Fibroblast of skin of right quadriceps (primary cell): ENCODE results near the gene PRICKLE4.

ENCODE experiments used
- DNase-seq: peaks from one replicate; pipeline ENCODE4 v3.0.0-alpha.2; 2013

The PRICKLE4 gene

DNA sequence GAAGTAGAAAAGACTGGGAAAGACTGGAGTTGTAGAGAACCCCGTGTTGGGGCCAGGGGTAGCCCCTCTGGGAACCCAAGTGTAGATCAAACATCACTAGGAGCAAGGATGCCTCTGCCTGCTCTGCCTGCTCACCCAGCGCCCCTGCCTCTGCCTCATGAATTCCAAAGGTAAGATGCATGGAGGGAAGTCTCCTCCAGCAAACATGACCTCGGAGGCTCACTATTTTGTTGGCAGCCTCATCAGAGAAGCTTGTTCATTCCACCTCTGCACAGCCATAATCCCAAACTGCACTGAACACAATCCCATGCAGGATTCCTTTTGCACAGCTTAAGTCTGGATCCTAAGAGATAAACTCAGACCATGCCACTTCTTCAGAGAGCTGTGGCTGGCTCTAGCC, 5.7 kb upstream of the PRICKLE4 start:
- no peak for DNase-seq

DNA sequence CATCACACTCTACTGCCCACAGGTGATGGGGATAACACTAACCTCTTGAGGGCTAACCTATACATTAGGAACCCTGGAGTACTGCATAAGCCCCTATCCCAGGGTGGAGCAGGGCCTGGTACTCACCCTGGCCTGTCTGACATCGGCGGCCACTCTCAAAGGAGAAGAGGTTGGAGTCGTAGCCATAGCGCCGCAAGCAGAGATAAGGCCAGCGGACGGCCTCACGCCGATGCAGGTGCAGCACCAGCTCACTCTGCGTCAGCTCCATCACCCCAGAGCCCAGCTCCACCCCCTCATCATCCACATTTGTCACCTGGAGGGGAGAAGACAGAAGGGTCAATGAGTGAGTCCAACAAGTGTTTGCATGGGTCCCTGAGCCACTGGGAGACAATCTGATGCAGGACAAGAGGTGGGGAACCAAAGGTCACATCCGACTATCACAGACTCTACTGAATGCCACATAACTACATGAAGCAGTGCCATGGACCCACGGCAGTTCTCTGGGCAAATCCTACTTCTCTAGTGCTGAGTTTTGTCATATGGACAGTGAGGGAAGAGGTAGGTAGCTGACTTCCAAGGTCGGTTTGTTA, 5.2 kb upstream of the PRICKLE4 start:
- DNase-seq = no peak

DNA sequence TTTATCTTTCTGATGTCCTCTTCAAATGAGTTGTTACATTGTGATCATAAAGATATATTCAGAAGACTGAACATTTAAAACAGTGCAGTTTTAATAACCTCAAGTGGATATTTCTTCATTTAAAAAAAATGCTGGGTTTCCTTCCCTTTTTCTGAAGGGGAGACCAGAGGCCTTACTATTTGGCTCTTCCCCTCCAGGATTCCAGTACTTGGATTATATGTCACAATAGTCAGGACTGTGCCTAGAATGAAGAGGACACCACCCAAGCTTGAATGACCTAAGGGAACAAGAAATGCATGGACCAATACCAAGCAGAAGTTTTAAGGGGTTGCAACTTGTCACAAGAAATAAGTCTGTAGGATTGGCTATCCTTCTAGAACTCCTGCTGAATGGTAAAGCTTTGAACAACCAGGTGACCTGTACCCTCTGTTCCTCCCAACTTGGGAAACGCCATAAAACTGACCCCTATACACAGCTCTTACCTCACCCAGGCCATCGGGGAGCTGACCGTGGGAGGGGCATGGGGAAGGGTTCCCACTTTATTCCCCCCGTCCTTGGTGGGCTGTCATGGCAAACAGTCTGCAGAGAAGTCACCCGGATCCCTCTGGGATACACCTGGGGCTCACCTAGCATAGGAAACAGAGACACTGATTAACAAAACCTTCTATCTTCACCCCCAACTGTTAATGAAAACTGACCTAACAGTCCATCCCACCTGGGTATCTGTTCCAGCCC, 2.9 kb upstream of the PRICKLE4 start:
- DNase-seq = no peak

DNA sequence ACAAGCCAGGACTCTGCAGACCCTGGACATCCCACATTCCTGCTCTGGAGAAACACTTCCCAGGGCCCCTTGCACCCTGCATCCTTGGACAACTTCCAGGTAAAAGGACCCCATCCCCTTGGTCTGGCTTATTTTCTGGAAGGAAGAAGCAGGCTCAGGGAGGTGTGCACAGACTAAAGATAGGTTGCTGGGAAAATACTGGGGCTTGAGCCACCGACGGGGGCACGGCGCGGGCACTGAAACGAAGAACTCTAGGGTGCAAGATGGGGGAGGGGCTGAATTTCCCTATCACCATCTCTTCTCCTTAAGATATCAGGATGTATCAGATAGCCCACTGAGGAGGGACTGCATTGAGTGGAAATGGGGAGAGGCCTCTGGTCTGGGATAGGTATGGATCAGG, 1.7 kb upstream of the PRICKLE4 start:
- DNase-seq = no peak

DNA sequence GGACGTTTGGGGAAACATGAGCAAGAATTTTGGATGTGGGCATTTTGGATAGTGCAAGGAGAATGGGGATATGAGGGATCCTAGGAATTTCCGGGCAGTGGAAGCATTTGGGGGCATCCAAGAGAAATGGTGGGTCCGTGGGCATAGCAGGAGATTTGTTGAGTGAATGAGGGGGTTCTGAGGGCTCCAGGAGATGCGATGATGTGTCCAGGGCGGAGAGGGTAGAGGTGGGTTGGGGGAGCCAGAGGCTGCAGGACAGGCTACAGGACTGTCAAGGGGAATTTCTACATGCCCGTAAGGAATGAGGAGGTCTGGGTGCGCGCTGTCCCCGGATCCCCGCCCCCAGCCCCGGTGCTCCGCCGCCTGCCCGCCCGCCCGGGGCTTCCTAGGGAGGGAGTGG, 1.2 kb upstream of the PRICKLE4 start:
- DNase-seq = no peak

DNA sequence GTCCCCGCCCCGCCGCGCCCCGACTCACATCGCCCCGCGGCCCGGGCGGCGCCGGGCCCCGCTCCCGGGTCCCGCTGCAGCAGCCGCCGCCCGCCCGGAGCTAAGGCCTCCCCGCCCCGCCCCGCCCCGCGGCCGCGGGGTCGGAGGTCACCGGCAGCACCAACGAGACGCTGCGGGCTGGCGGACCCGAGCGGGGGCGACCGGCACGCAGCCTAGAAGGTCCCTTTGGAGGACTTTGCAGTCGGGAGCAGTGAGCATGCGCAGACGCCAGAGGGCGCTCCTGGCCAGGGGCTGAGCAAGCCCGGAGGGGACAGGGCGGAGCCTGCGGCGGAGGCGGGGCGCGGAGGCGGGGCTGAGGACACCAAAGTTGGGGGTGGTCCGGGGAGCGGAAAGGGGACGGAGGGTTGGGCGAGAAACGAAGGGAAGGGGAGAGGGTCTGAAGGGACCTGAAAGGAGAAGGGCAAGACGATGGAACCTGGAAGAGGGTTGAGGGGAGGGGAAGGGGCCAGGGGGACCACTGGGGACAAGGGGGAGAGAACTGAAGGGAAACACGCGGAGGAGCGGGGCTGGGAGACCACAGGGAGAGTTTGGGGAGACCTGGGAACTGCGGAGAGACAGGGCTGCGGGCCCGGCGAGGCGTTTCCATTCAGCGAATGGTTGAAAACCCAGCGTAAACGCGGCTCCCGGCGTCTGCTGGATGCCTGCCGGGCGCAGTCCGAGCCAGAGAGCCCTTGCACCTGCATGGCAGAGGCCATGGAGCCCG, 613 bp upstream of the PRICKLE4 start, which contains the start of gene FRS3:
FRS3 (minus strand) TSS at position 113 of the 763 bp plus-strand sequence. CDS start 2,913 bp downstream, outside the sequence.
- peak; percentile 92 for DNase-seq

DNA sequence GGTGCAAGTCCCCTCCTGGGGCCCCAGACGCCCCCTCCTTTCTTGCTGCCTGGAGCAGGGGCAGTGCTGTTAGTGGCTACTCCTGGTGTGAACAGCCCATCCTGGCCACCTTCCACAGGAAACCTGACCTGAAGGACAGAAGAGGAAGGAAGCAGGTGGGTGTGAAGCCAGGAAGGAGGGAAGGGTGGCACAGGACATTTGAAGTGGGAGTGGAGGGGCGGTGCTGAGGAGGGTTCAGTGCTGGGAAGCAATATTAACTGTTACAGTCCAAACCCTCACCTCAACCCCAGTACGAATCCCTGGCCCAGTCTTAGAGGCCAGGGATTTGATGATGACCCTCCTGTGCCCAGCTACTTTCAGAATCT, 766 bp downstream of the PRICKLE4 start:
- no peak for DNase-seq

DNA sequence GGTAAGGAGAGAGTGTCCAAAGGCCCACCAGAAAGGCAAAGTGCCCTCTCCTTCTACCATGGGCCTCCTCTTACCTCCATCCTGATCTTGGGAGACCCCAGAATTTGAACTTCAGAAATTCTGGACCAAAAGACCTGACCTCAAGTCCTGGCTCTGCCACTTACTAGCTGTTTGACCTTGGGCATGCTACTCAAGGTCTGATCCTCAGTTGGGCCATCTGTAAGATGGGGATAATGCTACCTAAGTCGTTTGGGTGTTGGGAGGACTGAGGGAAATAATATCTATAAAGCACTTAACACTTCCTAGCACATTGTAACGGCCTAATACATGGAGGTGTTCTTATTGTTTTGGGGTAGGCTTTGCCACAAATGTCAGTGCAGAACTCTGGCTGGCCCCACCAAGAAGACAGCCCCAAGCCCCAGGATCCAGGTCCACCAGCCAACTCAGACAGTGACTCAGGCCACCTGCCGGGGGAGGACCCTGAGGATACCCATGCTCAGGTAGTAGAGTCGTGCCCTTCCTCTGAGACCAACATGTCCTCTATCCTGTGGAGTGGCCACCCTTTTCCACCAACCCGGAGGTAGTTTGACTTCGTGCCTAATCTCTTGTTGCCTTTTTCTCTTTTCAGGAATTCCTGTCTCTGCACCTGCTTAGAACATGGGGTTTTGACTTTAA, 2.7 kb downstream of the PRICKLE4 start:
- DNase-seq = no peak

DNA sequence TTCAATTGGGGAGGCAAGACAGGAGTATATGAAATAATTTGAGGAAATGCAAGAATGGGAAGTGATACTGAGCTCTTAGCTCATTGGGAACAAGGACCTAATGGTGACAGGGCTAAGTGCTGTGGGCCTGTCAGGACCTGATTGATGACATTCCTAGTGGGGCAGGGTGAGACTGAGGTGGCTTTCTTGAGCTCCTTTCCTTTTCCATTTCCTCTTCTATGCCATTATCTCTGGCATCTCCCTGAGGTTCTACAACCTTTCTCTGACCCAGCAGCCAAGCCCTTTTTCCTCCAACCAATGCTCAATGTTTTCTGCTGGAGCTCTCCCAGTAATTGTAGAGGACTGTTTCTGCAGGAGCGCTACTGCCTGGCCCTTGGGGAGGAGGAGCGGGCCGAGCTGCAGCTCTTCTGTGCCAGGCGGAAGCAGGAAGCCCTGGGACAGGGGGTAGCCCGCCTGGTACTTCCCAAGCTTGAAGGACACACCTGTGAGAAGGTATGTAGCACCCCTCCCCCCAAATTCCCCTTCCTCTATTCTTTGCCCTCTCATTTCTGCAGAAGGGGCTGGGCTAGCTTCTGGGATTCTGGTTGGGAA, 4.1 kb downstream of the PRICKLE4 start:
- DNase-seq = no peak

DNA sequence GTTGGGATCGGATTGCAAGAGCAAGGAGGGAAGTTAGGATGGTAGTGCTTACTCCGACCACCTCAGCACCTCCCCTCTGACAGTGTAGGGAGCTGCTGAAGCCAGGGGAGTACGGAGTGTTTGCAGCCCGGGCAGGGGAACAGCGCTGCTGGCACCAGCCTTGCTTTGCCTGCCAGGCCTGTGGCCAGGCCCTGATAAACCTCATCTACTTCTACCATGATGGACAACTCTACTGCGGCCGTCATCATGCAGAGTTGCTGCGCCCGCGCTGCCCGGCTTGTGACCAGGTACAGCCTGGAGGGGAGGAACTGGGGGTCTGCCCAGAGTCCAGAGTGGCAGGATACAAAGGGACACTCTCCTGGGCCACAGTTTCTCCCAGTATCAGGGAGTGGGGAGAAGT, 4.7 kb downstream of the PRICKLE4 start:
- no peak for DNase-seq

DNA sequence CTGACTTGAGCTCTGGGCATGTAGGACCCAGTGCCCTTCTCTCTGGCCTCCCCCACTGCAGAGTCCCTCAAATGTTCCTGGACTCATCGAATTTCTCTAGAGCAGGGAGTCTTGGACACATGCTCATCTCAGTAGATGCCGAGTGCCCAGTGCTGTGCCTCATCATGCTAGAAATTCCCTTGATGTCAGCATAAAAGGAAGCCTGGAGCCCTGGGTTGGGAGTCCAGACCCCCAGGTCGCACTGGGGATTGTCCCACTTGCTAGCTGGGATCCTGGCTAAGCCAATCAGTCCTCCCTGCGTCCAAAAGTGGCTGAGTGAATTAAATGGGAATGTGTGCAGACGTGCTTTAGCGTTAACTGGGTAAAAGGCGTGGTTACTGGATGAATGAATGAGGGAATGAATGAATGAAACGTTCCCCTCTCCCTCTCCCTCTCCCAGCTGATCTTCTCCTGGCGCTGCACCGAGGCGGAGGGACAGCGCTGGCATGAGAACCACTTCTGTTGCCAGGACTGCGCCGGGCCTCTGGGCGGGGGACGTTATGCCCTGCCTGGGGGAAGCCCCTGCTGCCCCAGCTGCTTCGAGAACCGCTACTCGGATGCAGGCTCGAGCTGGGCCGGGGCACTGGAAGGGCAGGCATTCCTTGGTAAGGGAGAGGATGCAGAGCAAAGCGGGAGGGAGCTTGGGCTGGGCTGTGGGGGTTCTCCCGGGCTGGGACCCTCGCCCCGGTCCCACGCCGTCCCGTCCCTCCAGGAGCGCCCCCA, 5.3 kb downstream of the PRICKLE4 start:
- DNase-seq = peak; percentile 16

DNA sequence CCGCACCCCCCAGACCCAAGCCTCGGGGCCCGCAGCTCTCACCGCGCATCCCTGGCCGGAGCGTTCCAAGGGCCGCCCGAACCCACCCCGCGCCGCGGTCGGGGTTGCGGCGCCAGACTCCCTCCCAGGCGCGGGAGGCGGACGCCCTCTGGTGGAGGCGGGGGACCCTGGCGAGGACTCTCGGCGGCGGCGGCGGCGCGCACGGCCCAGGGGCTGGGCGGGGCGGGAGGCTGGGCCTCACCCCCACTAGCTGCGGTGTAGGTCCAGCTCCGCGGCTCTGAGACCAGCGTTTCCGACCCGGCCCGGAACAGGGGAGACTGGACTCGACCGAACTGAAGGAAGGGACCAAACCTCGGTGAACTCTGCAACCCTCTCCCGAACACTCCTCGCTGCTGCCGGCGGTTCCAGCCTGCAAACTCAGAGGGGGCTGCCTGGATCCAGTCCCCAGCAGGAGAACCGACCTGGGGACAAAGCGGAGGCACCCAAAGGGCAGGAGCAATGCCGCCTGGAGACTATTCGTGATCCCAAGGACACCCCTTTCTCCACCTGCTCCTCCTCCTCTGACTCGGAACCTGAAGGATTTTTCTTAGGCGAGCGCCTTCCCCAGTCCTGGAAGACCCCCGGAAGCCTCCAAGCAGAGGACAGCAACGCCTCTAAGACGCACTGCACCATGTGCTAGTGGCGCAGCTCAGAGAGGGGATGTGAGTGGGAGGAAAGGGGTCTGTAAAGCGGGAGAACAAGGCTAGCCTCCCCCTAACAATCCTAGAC, 6.1 kb downstream of the PRICKLE4 start:
- DNase-seq = peak; percentile 79

DNA sequence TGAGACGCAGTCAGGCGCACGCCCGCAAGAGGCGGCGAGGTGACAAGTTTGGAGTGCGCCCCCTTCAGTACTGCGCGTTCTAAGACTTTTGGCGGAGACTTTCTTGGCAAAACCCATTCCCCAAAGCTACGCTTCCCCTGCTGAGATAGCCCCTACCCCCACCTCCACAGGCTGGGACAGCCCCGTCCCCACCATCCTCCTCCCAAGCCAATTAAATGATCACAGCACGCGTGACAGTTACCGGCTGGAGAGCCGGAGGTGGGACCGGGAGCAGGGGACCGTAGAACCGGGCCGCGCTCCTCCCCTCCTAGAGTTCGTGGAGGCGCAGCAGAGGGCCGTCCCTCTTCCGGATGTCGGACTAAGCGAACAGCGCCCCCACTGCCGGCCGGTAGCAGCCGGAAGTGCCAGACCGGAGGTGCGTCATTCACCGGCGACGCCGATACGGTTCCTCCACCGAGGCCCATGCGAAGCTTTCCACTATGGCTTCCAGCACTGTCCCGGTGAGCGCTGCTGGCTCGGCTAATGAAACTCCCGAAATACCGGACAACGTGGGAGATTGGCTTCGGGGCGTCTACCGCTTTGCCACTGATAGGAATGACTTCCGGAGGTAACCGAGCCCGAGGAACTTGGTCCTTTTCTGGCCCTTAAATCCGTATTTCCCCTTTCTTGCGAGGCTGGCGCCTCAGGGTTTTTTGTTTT, 6.8 kb downstream of the PRICKLE4 start, which contains the start of gene TOMM6:
TOMM6 (plus strand) TSS at position 476 of the 699 bp plus-strand sequence; CDS start at position 480, 4 bp downstream.
- peak; percentile 93 for DNase-seq

DNA sequence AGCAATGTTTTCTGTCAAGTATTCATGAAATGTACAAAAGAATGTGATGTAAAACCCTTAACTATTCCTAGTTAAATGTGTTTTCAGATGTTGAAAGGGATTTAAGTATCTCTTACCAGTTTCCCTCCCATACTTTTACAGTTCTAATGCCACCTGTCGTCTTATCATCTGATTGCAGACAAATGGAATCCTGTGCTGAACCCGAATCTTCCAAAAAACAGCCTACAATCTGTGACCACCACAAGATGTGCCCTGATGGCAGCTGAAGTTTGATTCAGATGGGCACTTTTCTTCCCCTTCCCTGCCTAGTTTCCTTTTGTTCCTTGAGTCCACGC, 8.8 kb downstream of the PRICKLE4 start:
- no peak for DNase-seq

DNA sequence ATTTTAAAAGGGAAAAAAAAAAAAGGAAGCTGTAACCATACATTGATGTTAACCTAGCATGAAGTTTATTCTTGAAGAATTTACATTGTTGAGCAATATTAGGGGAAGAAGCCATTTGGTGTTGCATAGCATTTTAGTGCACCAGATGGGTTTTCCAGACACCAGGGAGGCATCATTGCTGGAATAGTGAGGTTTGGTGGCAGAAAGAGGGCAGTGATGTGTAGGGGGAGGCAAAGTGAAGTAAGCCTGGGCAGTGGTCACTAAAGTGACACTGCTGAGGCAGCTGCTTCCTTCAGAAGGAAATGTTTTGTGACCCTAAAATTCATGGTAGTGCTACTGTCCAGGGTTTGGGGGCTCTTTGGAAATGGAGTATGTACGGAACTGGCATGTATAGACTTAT, 9.5 kb downstream of the PRICKLE4 start:
- DNase-seq = no peak

DNA sequence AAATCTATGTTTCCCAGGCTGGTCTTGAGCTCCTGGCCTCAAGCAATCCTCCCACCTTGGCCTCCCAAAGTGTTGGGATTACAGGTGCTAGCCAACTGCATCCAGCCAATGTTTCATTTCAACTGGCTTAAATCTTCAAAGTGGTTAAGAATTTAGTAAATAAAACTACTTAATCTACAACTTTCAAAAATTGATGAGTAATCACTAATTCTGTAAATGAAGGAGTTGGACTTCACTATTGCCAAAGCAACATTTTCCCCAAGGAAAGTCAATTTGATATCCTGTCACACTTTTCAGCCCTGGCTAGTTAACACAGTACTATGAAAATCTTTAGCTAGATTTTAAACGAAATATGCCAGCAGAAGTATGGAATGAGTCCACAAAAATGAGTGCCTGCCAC, 10.7 kb downstream of the PRICKLE4 start:
- DNase-seq = no peak

DNA sequence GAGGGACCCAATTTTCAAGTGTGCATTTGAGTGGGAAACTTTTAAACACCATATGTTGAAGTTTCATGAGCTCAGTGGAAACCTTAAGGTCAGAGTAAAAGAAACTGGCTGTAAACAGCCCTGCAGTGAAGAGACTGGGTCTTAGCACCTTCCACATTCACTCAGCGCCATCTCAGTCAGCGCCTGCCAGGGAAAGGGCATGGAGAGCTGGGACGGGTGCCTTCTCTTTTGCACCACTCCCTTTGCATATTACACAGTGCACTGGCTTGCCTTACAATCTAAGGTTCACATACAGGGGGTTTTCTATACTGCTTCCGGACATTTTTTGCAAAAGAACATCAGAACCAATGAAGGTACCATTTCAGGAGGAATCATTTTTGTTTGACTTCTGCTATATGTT, 11.4 kb downstream of the PRICKLE4 start:
- no peak for DNase-seq

DNA sequence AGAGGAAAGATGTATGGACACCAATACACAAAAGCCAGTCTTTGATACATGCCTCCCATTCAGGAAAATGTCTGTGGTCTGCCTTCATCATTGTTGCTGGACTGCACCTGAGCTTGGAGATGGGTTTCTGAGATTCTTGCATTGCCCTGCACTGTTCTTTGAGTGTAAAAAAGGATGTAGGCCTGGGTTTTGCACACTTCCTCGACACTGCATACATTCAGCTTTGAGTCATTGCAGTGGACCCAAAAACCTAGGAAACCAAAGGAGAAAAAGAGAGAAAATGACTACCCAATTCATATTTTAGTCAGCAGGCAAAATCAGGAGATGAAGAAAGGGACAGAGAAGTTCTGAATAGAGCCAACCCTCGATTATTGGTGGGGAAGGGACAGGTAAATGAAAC, 15.9 kb downstream of the PRICKLE4 start:
- no peak for DNase-seq

DNA sequence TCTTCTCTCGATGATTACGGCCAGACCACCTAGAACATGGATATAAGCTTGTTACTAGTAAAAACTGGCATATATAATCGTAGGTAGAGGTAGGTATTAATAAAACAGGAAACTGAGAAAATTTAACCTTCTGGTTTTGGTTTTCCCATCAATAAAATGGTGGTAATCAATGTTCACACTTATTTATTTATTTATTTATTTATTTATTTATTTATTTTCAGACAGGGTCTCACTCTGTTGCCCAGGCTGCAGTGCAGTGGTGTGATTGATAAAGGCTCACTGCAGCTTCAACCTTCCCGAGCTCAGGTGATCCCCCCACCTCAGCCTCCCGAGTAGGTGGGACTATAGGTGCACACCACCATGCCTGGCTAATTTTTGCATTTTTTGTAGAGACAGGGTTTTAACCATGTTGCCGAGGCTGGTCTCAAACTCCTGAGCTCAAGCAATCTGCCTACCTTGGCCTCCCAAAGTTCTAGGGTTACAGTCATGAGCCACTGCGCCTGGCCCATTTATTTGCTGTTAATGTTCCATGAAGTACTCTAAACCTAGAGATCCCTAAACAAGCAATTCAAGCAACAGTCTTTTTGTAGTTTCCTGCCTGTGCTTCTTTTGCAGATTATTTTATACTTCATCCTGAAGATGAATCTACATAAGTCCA, 18.4 kb downstream of the PRICKLE4 start:
- DNase-seq = no peak

DNA sequence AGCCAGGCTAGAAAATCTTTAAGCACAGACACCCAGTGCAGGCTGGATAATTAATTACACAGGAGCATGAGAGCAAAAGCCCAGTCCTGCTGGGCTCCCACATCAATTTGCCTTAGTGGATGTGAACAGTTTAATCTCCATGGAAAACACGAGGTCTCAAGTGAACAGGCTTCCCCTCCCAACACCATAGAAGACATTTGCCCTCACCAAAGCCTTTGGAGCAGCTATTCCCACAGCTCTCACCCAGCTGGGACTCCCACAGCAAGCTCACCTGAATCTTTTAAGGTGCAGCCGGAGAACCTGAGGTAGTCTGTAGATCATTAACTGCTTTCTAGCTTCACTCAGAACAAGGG, 19.0 kb downstream of the PRICKLE4 start:
- no peak for DNase-seq
